ENCODE results near the gene JMJD7. TPM values are rescaled to one million over a fixed set of nuclear protein-coding genes. Genes with fewer than 3 reads are reported as not detected.

Gene JMJD7
- total and polyA plus RNA-seq, 9 of the 15 experiments (the other 6 are each of a cell fraction or from before 2014, with no cell fraction given) = 1.2 to 13.9 (median 6.1) TPM

- TF ChIP-seq ZNF696 (CRISPR knock-in tag; conservative IDR thresholded peaks at IDR 0.05) = no peak
- peak; percentile 58 for TF ChIP-seq NCOR1 (IDR thresholded peaks at IDR 0.05)
- peak; percentile 61 for TF ChIP-seq EP300 (IDR thresholded peaks at IDR 0.05; ENCODE audit: low read length)
- 0 out of 2 replicates have a peak, but pooled peaks have one; percentile 37 for TF ChIP-seq MYNN (IDR thresholded peaks at IDR 0.05)
- TF ChIP-seq MYNN (CRISPR knock-in tag; IDR thresholded peaks at IDR 0.05) = no peak
- TF ChIP-seq GABPB1 (CRISPR knock-in tag; IDR thresholded peaks at IDR 0.05) = 0 out of 2 replicates have a peak, but pooled peaks have one; percentile 21
- peak; percentile 33 for TF ChIP-seq HNRNPLL (IDR thresholded peaks at IDR 0.05; ENCODE audit: low read depth, low read length, poor library complexity, severe bottlenecking)
- TF ChIP-seq CBFA2T3 (IDR thresholded peaks at IDR 0.05) = peak; percentile 85
- no peak for TF ChIP-seq PHF8 (IDR thresholded peaks at IDR 0.05; ENCODE audit: borderline replicate concordance, low read length)
- peak in 1 of 2 experiments; percentile 54; a peak in 1 of 4 replicates for TF ChIP-seq HDAC1 (IDR thresholded peaks at IDR 0.05)
- peak; percentile 86 for TF ChIP-seq TEAD4 (IDR thresholded peaks at IDR 0.05; ENCODE audit: low read length)
- no peak for TF ChIP-seq TEAD4 (CRISPR knock-in tag; IDR thresholded peaks at IDR 0.05; ENCODE audit: borderline replicate concordance)
- TF ChIP-seq DPF2 (IDR thresholded peaks at IDR 0.05) = peak; percentile 72
- peak; percentile 49 for TF ChIP-seq PKNOX1 (IDR thresholded peaks at IDR 0.05)
- peak; percentile 49 for TF ChIP-seq MEIS2 (IDR thresholded peaks at IDR 0.05; ENCODE audit: partially characterized antibody)
- no peak for TF ChIP-seq ZC3H4 (CRISPR knock-in tag; IDR thresholded peaks at IDR 0.05; ENCODE audit: borderline replicate concordance)
- TF ChIP-seq ID3 (CRISPR knock-in tag; IDR thresholded peaks at IDR 0.05) = no peak
- TF ChIP-seq ID3 (tag; IDR thresholded peaks at IDR 0.05) = 0 out of 2 replicates have a peak, but pooled peaks have one; percentile 19
- TF ChIP-seq CREM (IDR thresholded peaks at IDR 0.05; ENCODE audit: low read depth) = peak; percentile 9; the same call in 1 of the 2 replicates
- peak; percentile 75 to 83 for TF ChIP-seq KDM1A (IDR thresholded peaks at IDR 0.05)
- peak; percentile 81 for TF ChIP-seq STAT5A (IDR thresholded peaks at IDR 0.05; ENCODE audit: borderline replicate concordance, low read length)
- 0 out of 2 replicates have a peak, but pooled peaks have one; percentile 12 for TF ChIP-seq ATF7 (IDR thresholded peaks at IDR 0.05)
- TF ChIP-seq TAL1 (IDR thresholded peaks at IDR 0.05) = peak; percentile 58
- TF ChIP-seq TGIF2 (CRISPR knock-in tag; IDR thresholded peaks at IDR 0.05) = no peak
- TF ChIP-seq KLF10 (CRISPR knock-in tag; IDR thresholded peaks at IDR 0.05) = no peak
- peak; percentile 69; the same call in 1 of the 2 replicates for TF ChIP-seq GATA2 (CRISPR knock-in tag; IDR thresholded peaks at IDR 0.05)
- peak; percentile 43; the same call in 1 of the 2 replicates for TF ChIP-seq BHLHE40 (IDR thresholded peaks at IDR 0.05; ENCODE audit: low read length)
- TF ChIP-seq HMBOX1 (IDR thresholded peaks at IDR 0.05) = peak; percentile 83
Observed at GRCh38 chr15:41790756-41791546, 36.9 kb upstream of the JMJD7 start (continued).
